BJ (cell line): ENCODE measurements around the gene PI4KA. TPM values are rescaled to one million over a fixed set of nuclear protein-coding genes. Genes with fewer than 3 reads are reported as not detected.
"Not testable (repeated sequence)": the region's sequence is repeated elsewhere in the genome, so short reads cannot be mapped to it uniquely, and the experiment has no call there.

Experiments used
- CTCF ChIA-PET: fragments of 350-600 bp; formaldehyde crosslinking; extraction: SDS; loops from one replicate; lab custom pipeline; 2021; ENCODE audit warnings: antibody characterized with exemption, inconsistent platforms; lab: Yijun Ruan, JAX
- POLR2A ChIA-PET: fragments of 300-600 bp; sonication (Branson Sonifier 250); formaldehyde crosslinking; extraction: SDS; loops from one replicate; lab custom pipeline; 2021; ENCODE audit warnings: antibody characterized with exemption; lab: Charles Lee
- DNase-seq: peaks from one replicate; pipeline ENCODE4 v3.0.0-alpha.2; 2011; ENCODE audit warnings: low read depth
- H3K27me3 ChIP-seq: 2 replicates; pipeline ENCODE4 v1.6.0; 2011; ENCODE audit warnings: low read length; ENCODE audit not compliant: control insufficient read depth, insufficient read depth
- H3K36me3 ChIP-seq: 2 replicates; pipeline ENCODE4 v1.5.1; 2011; ENCODE audit warnings: low read length; ENCODE audit not compliant: control insufficient read depth, insufficient read depth
- H3K4me3 ChIP-seq: 2 replicates; pipeline ENCODE4 v1.5.1; 2011; ENCODE audit warnings: low read depth, mild to moderate bottlenecking, control low read depth, low read length
- CTCF ChIP-seq: IDR thresholded peaks from 2 replicates; pipeline ENCODE4 v1.5.1; 2011; ENCODE audit warnings: low read depth, mild to moderate bottlenecking, control low read depth, inconsistent platforms, low read length, moderate library complexity; ENCODE audit not compliant: insufficient read depth
- polyA plus RNA-seq: library from polyadenylated mRNA; depleted of rRNA; stranded (reverse); fragments of >200 nt; gene quantifications from 2 replicates; pipeline ENCODE4 v1.2.3, GENCODE V29; 2011

PI4KA gene
- polyA plus RNA-seq, 1 experiment: 34.2 TPM

- POLR2A ChIA-PET: interaction anchor here (0.6 kb wide), 1 partner anchor 1375 kb away, joined by 4 read pairs; no protein-coding TSS in a partner anchor
- TF ChIP-seq CTCF: no peak
These were observed 45.7 kb upstream of the PI4KA start for GRCh38 chr22:20904008-20904979.

GRCh38 chr22:20903093-20903492, 44.5 kb upstream of the PI4KA start:
- H3K4me3 ChIP-seq: no peak overlapping the region
- ChIA-PET CTCF (interaction anchor here (0.8 to 3.9 kb wide), 2 partner anchors 18 to 54 kb away, joined by 4 to 18 read pairs; no protein-coding TSS in a partner anchor), POLR2A (no interaction called here)

More at GRCh38 chr22:20904008-20904979, 45.7 kb upstream of the PI4KA start:
- CTCF ChIA-PET: interaction anchor here (0.8 to 3.9 kb wide), 4 partner anchors 13 to 58 kb away, joined by 3 to 18 read pairs (median 8); partner anchors contain the start of gene CRKL
- Histone ChIP-seq H3K27me3 (no peaks in the 10 kb centered on the region), H3K4me3 (no peak overlapping the region), H3K36me3 (no peaks in the 10 kb centered on the region)
- peak; percentile 85 for DNase-seq

GRCh38 chr22:20901093-20902033, 42.8 kb upstream of the PI4KA start:
- not testable (repeated sequence) for DNase-seq, H3K4me3 ChIP-seq, H3K27me3 ChIP-seq, H3K36me3 ChIP-seq
- ChIA-PET CTCF (interaction anchor here (1.1 to 1.2 kb wide), 2 partner anchors 16 to 25 kb away, joined by 3 to 4 read pairs; no protein-coding TSS in a partner anchor), POLR2A (interaction anchor here (0.6 kb wide), 1 partner anchor 16 kb away, joined by 7 read pairs; no protein-coding TSS in a partner anchor)

More at GRCh38 chr22:20903093-20903492, 44.5 kb upstream of the PI4KA start:
- TF ChIP-seq CTCF: no peak
- no peak for DNase-seq
- H3K36me3 ChIP-seq: no peaks in the 10 kb centered on the region
- no peaks in the 10 kb centered on the region for H3K27me3 ChIP-seq

- no peaks in the 10 kb centered on the region for H3K36me3 ChIP-seq
- POLR2A ChIA-PET: no interaction called here
- TF ChIP-seq CTCF: no peak
- no peak overlapping the region for H3K4me3 ChIP-seq
- DNase-seq: no peak
- H3K27me3 ChIP-seq: no peaks in the 10 kb centered on the region
- CTCF ChIA-PET: interaction anchor here (0.6 to 1.7 kb wide), 4 partner anchors 9 to 17 kb away, joined by 3 to 6 read pairs (median 3); no protein-coding TSS in a partner anchor
These were observed 41.3 kb upstream of the PI4KA start for GRCh38 chr22:20899827-20900423.

- DNase-seq, H3K4me3 ChIP-seq, H3K27me3 ChIP-seq, H3K36me3 ChIP-seq: not testable (repeated sequence)
- POLR2A ChIA-PET: interaction anchor here (0.6 kb wide), 1 partner anchor 331 kb away, joined by 19 read pairs; no protein-coding TSS in a partner anchor
- CTCF ChIA-PET: interaction anchor here (0.7 kb wide), 1 partner anchor 52 kb away, joined by 3 read pairs; no protein-coding TSS in a partner anchor
These were observed 39.1 kb upstream of the PI4KA start for GRCh38 chr22:20897737-20898136.
